IMR-90 (cell line): ENCODE results near the gene FNDC3A. TPM values are rescaled to one million over a fixed set of nuclear protein-coding genes. Genes with fewer than 3 reads are reported as not detected.
A peak's percentile ranks its signal among the peaks of the same experiment; 100 is the strongest.

ENCODE experiments used
- ATAC-seq: fragments of 200-7000 bp; cut with Tn5 transposase; 2 replicates; pipeline ENCODE4 v1.9.1; 2020; ENCODE audit warnings: low read depth, mild to moderate bottlenecking, moderate library complexity
- BruUV-seq: library from RNA; stranded (reverse); fragments of 400-500 nt; replicated peaks from 2 replicates; lab custom pipeline; 2021; lab: Mats Ljungman, UMichigan
- CTCF ChIA-PET: fragments of 300-600 bp; formaldehyde crosslinking; extraction: SDS; loops from one replicate; lab custom pipeline; 2021; ENCODE audit warnings: antibody characterized with exemption; lab: Yijun Ruan, JAX
- POLR2A ChIA-PET: fragments of 300-600 bp; sonication (Branson Sonifier 250); formaldehyde crosslinking; loops from one replicate; lab custom pipeline; 2022; ENCODE audit warnings: antibody characterized with exemption; ENCODE audit not compliant: unreplicated experiment; lab: Charles Lee
- DNase-seq: peaks from one replicate; pipeline ENCODE4 v3.0.0; 2013
- H2AFZ ChIP-seq: replicated peaks from 2 replicates; pipeline ENCODE3; 2013; ENCODE audit warnings: low read length, mild to moderate bottlenecking; ENCODE audit not compliant: poor library complexity
- H2AK5ac ChIP-seq: 2 replicates; pipeline ENCODE4 v1.6.1; 2013; ENCODE audit warnings: low read depth, low read length, inconsistent platforms
- H2AK9ac ChIP-seq: replicated peaks from 2 replicates; pipeline ENCODE3; 2013; ENCODE audit warnings: mild to moderate bottlenecking, low read depth, low read length, moderate library complexity; ENCODE audit not compliant: poor library complexity
- H2BK120ac ChIP-seq: 2 replicates; pipeline ENCODE4 v1.6.1; 2013; ENCODE audit warnings: low read depth, low read length, inconsistent platforms
- H2BK15ac ChIP-seq: 3 replicates; pipeline ENCODE4 v1.6.1; 2013; ENCODE audit warnings: low read depth, low read length, inconsistent platforms
- H2BK20ac ChIP-seq: 2 replicates; pipeline ENCODE4 v1.6.1; 2013; ENCODE audit warnings: low read depth, mild to moderate bottlenecking, inconsistent platforms, low read length, moderate library complexity
- H2BK5ac ChIP-seq: 2 replicates; pipeline ENCODE4 v1.6.1; 2013; ENCODE audit warnings: mild to moderate bottlenecking, low read depth, low read length, inconsistent platforms; ENCODE audit not compliant: poor library complexity, severe bottlenecking
- H3K14ac ChIP-seq: replicated peaks from 2 replicates; pipeline ENCODE4 v1.6.1; 2013; ENCODE audit warnings: low read depth, low read length, inconsistent platforms
- H3K18ac ChIP-seq: 2 replicates; pipeline ENCODE4 v1.6.1; 2013; ENCODE audit warnings: low read depth, low read length, control low read depth
- H3K23ac ChIP-seq: 2 replicates; pipeline ENCODE4 v1.6.1; 2013; ENCODE audit warnings: low read depth, low read length, inconsistent platforms
- H3K27ac ChIP-seq: 2 replicates; pipeline ENCODE4 v1.5.1; 2013; ENCODE audit warnings: mild to moderate bottlenecking, control low read depth, low read length; ENCODE audit not compliant: insufficient read depth
- H3K27me3 ChIP-seq: 2 replicates; pipeline ENCODE4 v1.6.1; 2013; ENCODE audit warnings: low read length; ENCODE audit not compliant: control insufficient read depth, insufficient read depth
- H3K36me3 ChIP-seq: 2 replicates; pipeline ENCODE4 v1.6.1; 2013; ENCODE audit warnings: low read length, mixed read lengths; ENCODE audit not compliant: control insufficient read depth, insufficient read depth
- H3K4ac ChIP-seq: 2 replicates; pipeline ENCODE4 v1.6.1; 2013; ENCODE audit warnings: low read depth, low read length, inconsistent platforms
- H3K4me1 ChIP-seq: 2 replicates; pipeline ENCODE4 v1.6.1; 2013; ENCODE audit warnings: low read length, mixed read lengths; ENCODE audit not compliant: control insufficient read depth, insufficient read depth
- H3K4me2 ChIP-seq: 2 replicates; pipeline ENCODE4 v1.6.1; 2013; ENCODE audit warnings: low read depth, mild to moderate bottlenecking, control low read depth, low read length, moderate library complexity
- H3K4me3 ChIP-seq: 2 replicates; pipeline ENCODE4 v1.5.1; 2013; ENCODE audit warnings: low read depth, mild to moderate bottlenecking, control low read depth, low read length, moderate library complexity; ENCODE audit not compliant: insufficient read depth
- H3K56ac ChIP-seq: 2 replicates; pipeline ENCODE4 v1.6.1; 2013; ENCODE audit warnings: low read length, inconsistent platforms; ENCODE audit not compliant: insufficient read depth; ENCODE audit errors: extremely low read depth
- H3K79me1 ChIP-seq, 2 experiments: 2 replicates each; pipeline ENCODE4 v1.6.1; 2013; ENCODE audit warnings: low read length in 2 of 2, inconsistent platforms in 1 of 2, low read depth in 1 of 2
- H3K9ac ChIP-seq: 2 replicates; pipeline ENCODE4 v1.6.1; 2013; ENCODE audit warnings: low read depth, low read length, control low read depth
- H3K9me1 ChIP-seq: 2 replicates; pipeline ENCODE4 v1.6.1; 2013; ENCODE audit warnings: low read length, inconsistent platforms; ENCODE audit not compliant: insufficient read depth
- H3K9me3 ChIP-seq: 2 replicates; pipeline ENCODE4 v1.6.1; 2013; ENCODE audit warnings: low read length; ENCODE audit not compliant: control insufficient read depth, insufficient read depth
- H4K20me1 ChIP-seq: 2 replicates; pipeline ENCODE4 v1.6.1; 2013; ENCODE audit warnings: low read length, inconsistent platforms; ENCODE audit not compliant: insufficient read depth
- H4K5ac ChIP-seq: 2 replicates; pipeline ENCODE4 v1.6.1; 2013; ENCODE audit warnings: mild to moderate bottlenecking, low read depth, low read length, control low read depth
- H4K8ac ChIP-seq, 2 experiments: 2 replicates each; pipeline ENCODE4 v1.6.1; 2013; ENCODE audit warnings: low read depth in 2 of 2, low read length in 2 of 2, control low read depth in 1 of 2, inconsistent platforms in 1 of 2
- H4K91ac ChIP-seq: 2 replicates; pipeline ENCODE4 v1.6.1; 2013; ENCODE audit warnings: low read depth, low read length, inconsistent platforms; ENCODE audit not compliant: insufficient read depth
- BHLHE40 ChIP-seq: fragments of 150-350 bp; IDR thresholded peaks from 2 replicates; pipeline ENCODE4 v1.6.1; 2016; ENCODE audit warnings: mild to moderate bottlenecking, low read depth, low read length
- CEBPB ChIP-seq: IDR thresholded peaks from 2 replicates; pipeline ENCODE4 v1.6.1; 2012; ENCODE audit warnings: low read depth, low read length, improper control_type of control experiment
- CHD1 ChIP-seq: IDR thresholded peaks from 2 replicates; pipeline ENCODE4 v1.6.1; 2012; ENCODE audit warnings: low read depth, low read length, improper control_type of control experiment
- ELK1 ChIP-seq: fragments of 150-350 bp; IDR thresholded peaks from 2 replicates; pipeline ENCODE4 v1.6.1; 2016; ENCODE audit warnings: low read depth, mild to moderate bottlenecking, low read length, moderate library complexity, borderline replicate concordance
- NFE2L2 ChIP-seq: fragments of 150-350 bp; IDR thresholded peaks from 2 replicates; pipeline ENCODE4 v1.6.1; 2016; ENCODE audit warnings: low read depth, mild to moderate bottlenecking, low read length
- RCOR1 ChIP-seq: IDR thresholded peaks from 2 replicates; pipeline ENCODE4 v1.6.1; 2012; ENCODE audit warnings: mild to moderate bottlenecking, low read length, improper control_type of control experiment; ENCODE audit not compliant: insufficient replicate concordance
- RFX5 ChIP-seq: IDR thresholded peaks from 2 replicates; pipeline ENCODE4 v1.8.0; 2012; ENCODE audit warnings: low read depth, mild to moderate bottlenecking, low read length, moderate library complexity
- WGBS, 2 experiments: methylation state at CpG; one replicate each; pipeline versions ENCODE4 v1.1.5 to v1.1.7; 2013; ENCODE audit warnings: missing lambda C conversion rate in 2 of 2; ENCODE audit not compliant: insufficient read length in 1 of 2; ENCODE audit errors: extremely low coverage in 2 of 2; 5-methylcytosine and 5-hydroxymethylcytosine counted together
- dilution Hi-C: fragments of 300-500 bp; cut with HindIII; formaldehyde crosslinking; loops from one replicate; pipeline ENCODE4 v1.14.3; 2018; ENCODE audit warnings: low sequenced_read_pairs; ENCODE audit not compliant: unreplicated experiment
- in situ Hi-C: fragments of 300-500 bp; cut with MboI; formaldehyde crosslinking; loops from 3 replicates; pipeline ENCODE4 v1.14.3; 2019; ENCODE audit warnings: low sequenced_read_pairs, inconsistent platforms, mixed read lengths
- intact Hi-C: fragments of 100-400 bp; cut with micrococcal nuclease; formaldehyde crosslinking; loops from 2 replicates; pipeline ENCODE4 v1.10.0; 2022
- polyA plus RNA-seq, 3 experiments: library from polyadenylated mRNA; depleted of rRNA; stranded (reverse); fragments of >200 nt; gene quantifications; 2 replicates each; pipeline ENCODE4 v1.2.3, GENCODE V29; 2012; ENCODE audit warnings: low replicate concordance in 1 of 3
- total RNA-seq: library from RNA; depleted of rRNA; stranded (reverse); fragments of >200 nt; gene quantifications from 2 replicates; pipeline ENCODE4 v1.2.3, GENCODE V29; 2012
- TF ChIP-seq, protein P1 (sequence below): fragments of 150-350 bp; IDR thresholded peaks from 2 replicates; pipeline ENCODE4 v1.6.1; 2017; ENCODE audit warnings: mild to moderate bottlenecking, antibody characterized with exemption, low read length, low read depth

FNDC3A gene
- total and polyA plus RNA-seq, 2 of the 4 experiments (the other 2 are of a cell fraction) = 29.2 to 60.4 TPM

DNA sequence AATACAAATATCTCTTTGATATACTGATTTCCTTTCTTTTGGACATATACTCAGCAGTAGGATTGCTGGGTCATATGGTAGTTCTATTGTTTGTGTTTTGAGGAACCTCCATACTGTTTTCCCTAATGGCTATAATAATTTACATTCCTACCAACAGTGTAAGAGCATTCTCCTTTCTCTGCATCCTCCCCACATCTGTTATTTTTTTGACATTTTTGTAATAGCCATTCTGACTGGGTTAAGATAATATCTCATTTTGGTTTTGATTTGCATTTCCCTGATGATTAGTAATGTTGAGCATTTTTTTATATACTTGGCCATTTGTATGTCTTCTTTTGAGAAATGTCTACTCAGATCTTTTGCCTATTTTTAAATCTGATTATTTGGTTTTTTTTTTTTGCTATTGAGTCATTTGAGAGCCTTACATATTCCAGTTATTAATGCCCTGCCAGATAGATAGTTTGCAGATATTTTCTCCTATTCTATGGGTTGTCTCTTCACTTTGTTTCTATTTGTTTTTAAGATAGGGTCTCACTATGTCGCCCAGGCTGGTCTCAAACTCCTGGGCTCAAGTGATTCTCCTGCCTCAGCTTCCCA is 95.7 kb downstream of the FNDC3A start:
- ChIA-PET POLR2A (no interaction called here), CTCF (no interaction called here)

More for the DNA sequence above, 95.7 kb downstream of the FNDC3A start:
- Histone ChIP-seq H2AFZ (no peak overlapping the region), H3K9me3 (no peaks in the 10 kb centered on the region), H2AK9ac (no peak overlapping the region), H4K8ac (no peak overlapping the region), H3K36me3 (peaks cover 3% of the 10 kb centered on the region; the same call in 1 of the 2 replicates), H4K91ac (no peak overlapping the region), H3K4ac (no peak overlapping the region), H2BK120ac (no peak overlapping the region), H3K4me2 (no peak overlapping the region), H3K4me3 (no peak overlapping the region), H3K9me1 (no peaks in the 10 kb centered on the region; the same call in 1 of the 2 replicates), H3K27me3 (no peaks in the 10 kb centered on the region), H3K23ac (no peak overlapping the region), H3K14ac (no peak overlapping the region), H4K5ac (no peak overlapping the region), H3K27ac (no peak overlapping the region), H2BK5ac (no peak overlapping the region), H3K79me1 (peaks cover 22 to 24% of the 10 kb centered on the region in 2 experiments), H2BK15ac (no peak overlapping the region), H2AK5ac (no peak overlapping the region), H3K9ac (no peak overlapping the region), H2BK20ac (no peak overlapping the region), H3K56ac (no peak overlapping the region), H3K18ac (no peak overlapping the region), H4K20me1 (no peaks in the 10 kb centered on the region), H3K4me1 (no peaks in the 10 kb centered on the region)
- WGBS, 2 experiments = no CpG with 5 or more reads among the region's 1 CpG
- dilution Hi-C loops = no loop called here
- TF ChIP-seq, protein P1, sequence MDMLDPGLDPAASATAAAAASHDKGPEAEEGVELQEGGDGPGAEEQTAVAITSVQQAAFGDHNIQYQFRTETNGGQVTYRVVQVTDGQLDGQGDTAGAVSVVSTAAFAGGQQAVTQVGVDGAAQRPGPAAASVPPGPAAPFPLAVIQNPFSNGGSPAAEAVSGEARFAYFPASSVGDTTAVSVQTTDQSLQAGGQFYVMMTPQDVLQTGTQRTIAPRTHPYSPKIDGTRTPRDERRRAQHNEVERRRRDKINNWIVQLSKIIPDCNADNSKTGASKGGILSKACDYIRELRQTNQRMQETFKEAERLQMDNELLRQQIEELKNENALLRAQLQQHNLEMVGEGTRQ = no peak
- TF ChIP-seq CEBPB = no peak
- no peak for TF ChIP-seq NFE2L2
- TF ChIP-seq RCOR1 = no peak
- no peak for TF ChIP-seq CHD1
- no peak for TF ChIP-seq RFX5
- no peak for TF ChIP-seq ELK1
- TF ChIP-seq BHLHE40 = no peak
- peak; percentile 32 for DNase-seq
- BruUV-seq = no TSS peak
- intact Hi-C loops = no loop called here
- in situ Hi-C loops = no loop called here
- peak; percentile 59 for ATAC-seq
